Vagina (tissue), 2 donors: ENCODE data around the gene KRTAP1-5. TPM values are rescaled to one million over a fixed set of nuclear protein-coding genes. Genes with fewer than 3 reads are reported as not detected.
A peak's percentile ranks its signal among the peaks of the same experiment; 100 is the strongest.
"Not testable (repeated sequence)": the region's sequence is repeated elsewhere in the genome, so short reads cannot be mapped to it uniquely, and the experiment has no call there.

Source experiments
- DNase-seq, 2 donors: peaks; one replicate each; pipeline ENCODE4 v3.0.0-alpha.2; 2017; ENCODE audit errors: extremely low spot score in 2 of 2
- H3K27ac ChIP-seq: fragments of 200-600 bp; sonication (generic); one replicate; pipeline ENCODE4 v1.5.1; 2019
- H3K27me3 ChIP-seq: fragments of 200-600 bp; sonication (generic); one replicate; pipeline ENCODE4 v1.5.1; 2019
- H3K36me3 ChIP-seq, 2 donors: fragments of 200-600 bp; sonication (generic); one replicate each; pipeline ENCODE4 v1.5.1; 2017 to 2019
- H3K4me1 ChIP-seq: fragments of 200-600 bp; sonication (generic); one replicate; pipeline ENCODE4 v1.5.1; 2019
- H3K4me3 ChIP-seq, 2 donors: fragments of 200-600 bp; sonication (generic); 1 replicate in 1 of 2; 2 replicates in 1 of 2; pipeline ENCODE4 v1.5.1; 2016 to 2019
- H3K9me3 ChIP-seq: fragments of 200-600 bp; sonication (generic); one replicate; pipeline ENCODE4 v1.5.1; 2019
- POLR2A ChIP-seq, 2 donors: fragments of 450-650 bp; IDR thresholded peaks; one replicate each; pipeline ENCODE4 v1.6.1; 2017; ENCODE audit warnings: antibody characterized with exemption in 2 of 2, mild to moderate bottlenecking in 2 of 2, moderate library complexity in 2 of 2
- POLR2AphosphoS5 ChIP-seq, 2 donors: sonication (generic); formaldehyde crosslinking; IDR thresholded peaks; one replicate each; pipeline ENCODE4 v1.9.0; 2017; ENCODE audit warnings: antibody characterized with exemption in 2 of 2, mild to moderate bottlenecking in 2 of 2, low read depth in 1 of 2; ENCODE audit not compliant: insufficient read depth in 1 of 2
- intact Hi-C: fragments of 100-400 bp; cut with DNase I; formaldehyde crosslinking; loops from one replicate; pipeline ENCODE4 v1.15.1; 2023
- total RNA-seq: library from RNA; depleted of rRNA; stranded (reverse); fragments of >200 nt; gene quantifications from one replicate; pipeline ENCODE4 v1.2.3, GENCODE V29; 2016
- TF ChIP-seq, protein P1 (sequence below), 3 experiments: fragments of 450-650 bp in 2 of 3; fragments of 200-600 bp in 1 of 3; sonication (generic) in 1 of 3; IDR thresholded peaks; one replicate each; pipeline ENCODE4 v1.5.1; 2017 to 2019; ENCODE audit warnings: antibody characterized with exemption in 3 of 3, mild to moderate bottlenecking in 2 of 3, moderate library complexity in 2 of 3

The KRTAP1-5 gene
- total RNA-seq, 1 donor from 2014 or later = not detected

DNA sequence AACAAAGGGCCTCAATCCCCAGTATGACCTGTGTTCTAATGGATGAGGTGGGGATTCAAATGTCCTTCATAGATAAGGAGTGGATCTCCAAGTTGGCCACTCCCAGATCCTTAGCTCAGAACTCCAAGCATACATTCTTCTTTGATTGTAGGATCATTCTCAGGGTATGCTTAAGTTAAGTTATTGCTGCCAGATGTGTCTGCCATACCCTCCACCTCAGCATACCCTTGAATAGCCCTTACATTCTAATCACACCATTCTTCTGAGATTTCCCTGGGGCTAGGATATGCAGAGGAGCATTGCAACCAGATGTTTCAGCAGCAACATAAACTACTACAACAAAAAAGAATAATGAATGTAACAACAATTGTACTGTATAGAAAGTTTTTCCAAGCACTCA is 40.3 kb upstream of the KRTAP1-5 start:
- intact Hi-C loops = no loop called here
- no peaks in the 10 kb centered on the region for H3K36me3 ChIP-seq
- H3K27me3 ChIP-seq = no peaks in the 10 kb centered on the region
- H3K9me3 ChIP-seq = no peaks in the 10 kb centered on the region
- TF ChIP-seq POLR2AphosphoS5 (IDR thresholded peaks at IDR 0.05; ENCODE audit: insufficient read depth in 1 of 2, low read depth in 1 of 2) (no peak), POLR2A (IDR thresholded peaks at IDR 0.05) (no peak)
- TF ChIP-seq, protein P1, sequence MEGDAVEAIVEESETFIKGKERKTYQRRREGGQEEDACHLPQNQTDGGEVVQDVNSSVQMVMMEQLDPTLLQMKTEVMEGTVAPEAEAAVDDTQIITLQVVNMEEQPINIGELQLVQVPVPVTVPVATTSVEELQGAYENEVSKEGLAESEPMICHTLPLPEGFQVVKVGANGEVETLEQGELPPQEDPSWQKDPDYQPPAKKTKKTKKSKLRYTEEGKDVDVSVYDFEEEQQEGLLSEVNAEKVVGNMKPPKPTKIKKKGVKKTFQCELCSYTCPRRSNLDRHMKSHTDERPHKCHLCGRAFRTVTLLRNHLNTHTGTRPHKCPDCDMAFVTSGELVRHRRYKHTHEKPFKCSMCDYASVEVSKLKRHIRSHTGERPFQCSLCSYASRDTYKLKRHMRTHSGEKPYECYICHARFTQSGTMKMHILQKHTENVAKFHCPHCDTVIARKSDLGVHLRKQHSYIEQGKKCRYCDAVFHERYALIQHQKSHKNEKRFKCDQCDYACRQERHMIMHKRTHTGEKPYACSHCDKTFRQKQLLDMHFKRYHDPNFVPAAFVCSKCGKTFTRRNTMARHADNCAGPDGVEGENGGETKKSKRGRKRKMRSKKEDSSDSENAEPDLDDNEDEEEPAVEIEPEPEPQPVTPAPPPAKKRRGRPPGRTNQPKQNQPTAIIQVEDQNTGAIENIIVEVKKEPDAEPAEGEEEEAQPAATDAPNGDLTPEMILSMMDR (IDR thresholded peaks at IDR 0.05) = no peak
- H3K4me3 ChIP-seq = no peak overlapping the region
- no peak for DNase-seq
- peaks cover 5% of the 10 kb centered on the region for H3K4me1 ChIP-seq
- H3K27ac ChIP-seq = no peak overlapping the region

DNA sequence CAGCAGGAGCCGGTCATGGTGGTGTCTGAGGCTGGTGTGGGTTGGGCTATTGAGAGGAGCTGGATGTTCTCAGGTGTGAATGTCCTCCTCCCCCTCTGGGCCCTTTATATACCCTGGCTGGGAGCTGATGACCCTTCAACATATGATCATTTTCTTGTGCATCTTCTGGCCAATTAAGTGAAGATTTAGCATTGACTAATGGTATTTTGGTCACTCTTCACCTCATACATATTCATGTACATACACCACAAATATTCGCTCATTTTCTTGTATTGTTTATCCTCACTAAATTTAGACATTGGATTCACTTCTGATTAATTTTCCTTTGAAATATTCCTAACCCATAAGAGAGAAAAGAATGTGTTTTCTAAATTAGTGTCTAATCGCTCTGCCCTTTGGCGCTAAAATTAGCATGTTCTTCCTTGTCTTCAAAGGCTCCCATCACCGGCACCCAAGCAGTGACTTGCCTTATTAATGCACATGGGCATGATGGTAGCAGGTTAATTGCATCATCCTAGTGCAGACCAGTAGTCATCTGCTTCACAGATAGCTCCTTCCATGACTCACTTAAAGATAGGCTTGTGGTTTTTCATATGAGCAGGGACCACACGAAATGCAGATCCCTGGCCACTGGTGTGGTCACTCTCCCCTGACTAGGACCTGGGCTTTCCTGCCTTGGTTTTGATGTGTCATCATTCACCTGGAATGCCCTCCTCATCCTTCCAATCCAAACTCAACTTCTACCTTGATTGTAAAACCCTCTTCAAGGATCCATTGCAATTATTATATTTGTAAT is 39.0 kb upstream of the KRTAP1-5 start, which contains the start of gene KRTAP2-4:
TSS of gene KRTAP2-4 (minus strand) at position 51 of the 796 bp plus-strand sequence. CDS start at position 17, 34 bp downstream.
- Histone ChIP-seq H3K4me3 (no peak within 1 kb of the TSS), H3K27ac (no peak within 1 kb of the TSS), H3K9me3 (no peaks in the 10 kb centered on the region), H3K4me1 (peaks cover 17% of the 10 kb centered on the region), H3K36me3 (no peaks in the 10 kb centered on the region), H3K27me3 (no peaks in the 10 kb centered on the region)
- no peak for DNase-seq
- TF ChIP-seq, protein P1 (IDR thresholded peaks at IDR 0.05) = no peak
- TF ChIP-seq POLR2A (IDR thresholded peaks at IDR 0.05) (no peak), POLR2AphosphoS5 (IDR thresholded peaks at IDR 0.05; ENCODE audit: insufficient read depth in 1 of 2, low read depth in 1 of 2) (no peak)
- intact Hi-C loops = no loop called here

DNA sequence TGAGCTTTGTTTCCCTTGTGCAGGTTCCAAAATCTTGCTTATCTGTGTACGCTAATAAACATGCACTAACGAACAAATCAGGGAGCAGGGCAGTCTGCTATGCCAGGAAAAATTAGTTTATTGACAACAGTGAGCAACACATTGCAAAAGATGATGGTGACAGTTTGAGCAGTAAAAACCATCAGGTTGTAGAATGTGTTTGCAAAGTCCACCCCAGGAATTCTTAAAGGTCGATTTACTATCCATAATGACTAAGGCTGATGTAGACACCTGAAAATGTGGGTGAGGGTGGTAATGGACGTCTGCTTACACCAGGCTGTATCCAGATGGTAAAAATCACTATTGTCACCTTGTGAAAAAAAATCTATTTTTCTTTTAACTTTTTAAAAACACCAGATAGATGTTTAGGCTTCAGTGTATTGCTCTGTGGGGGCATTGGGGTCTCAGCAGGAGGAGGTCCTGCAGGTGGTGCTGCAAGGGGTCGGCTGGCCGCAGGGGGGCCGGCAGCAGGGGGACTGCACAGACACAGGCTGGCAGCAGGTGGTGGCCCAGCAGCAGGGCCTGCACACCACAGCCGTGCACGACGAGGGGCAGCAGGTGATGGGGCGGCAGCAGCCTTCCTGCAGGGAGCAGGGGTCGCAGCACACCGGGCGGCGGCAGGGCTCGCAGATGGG is 38.1 kb upstream of the KRTAP1-5 start:
- DNase-seq, H3K27me3 ChIP-seq, H3K36me3 ChIP-seq, H3K27ac ChIP-seq, H3K9me3 ChIP-seq, intact Hi-C loops, H3K4me3 ChIP-seq: not testable (repeated sequence)
- peaks cover 22% of the 10 kb centered on the region for H3K4me1 ChIP-seq

DNA sequence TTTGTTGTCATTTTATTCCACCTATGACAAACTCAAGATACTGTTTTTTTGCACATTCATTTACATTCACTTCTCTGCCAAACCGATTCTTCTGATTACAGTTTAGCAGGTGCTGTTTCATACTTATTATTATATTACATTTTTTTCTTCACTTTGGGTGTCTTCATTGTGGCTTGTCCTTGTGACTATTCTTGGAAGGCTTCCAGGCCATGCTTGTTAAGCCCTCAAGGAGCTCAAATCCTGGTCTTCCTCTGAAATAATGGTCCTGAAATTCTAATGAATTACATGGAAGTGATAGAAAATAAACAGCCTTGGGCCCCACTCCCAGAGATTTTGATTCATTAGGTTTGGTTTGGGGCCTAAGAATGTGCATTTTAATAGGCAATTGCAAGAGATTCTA is 37.3 kb upstream of the KRTAP1-5 start:
- Histone ChIP-seq H3K4me3 (no peak overlapping the region), H3K27me3 (no peaks in the 10 kb centered on the region), H3K27ac (no peak overlapping the region), H3K4me1 (peaks cover 22% of the 10 kb centered on the region), H3K36me3 (no peaks in the 10 kb centered on the region), H3K9me3 (no peaks in the 10 kb centered on the region)
- intact Hi-C loops = no loop called here
- TF ChIP-seq POLR2A (IDR thresholded peaks at IDR 0.05) (no peak), POLR2AphosphoS5 (IDR thresholded peaks at IDR 0.05; ENCODE audit: insufficient read depth in 1 of 2, low read depth in 1 of 2) (no peak)
- TF ChIP-seq, protein P1 (IDR thresholded peaks at IDR 0.05) = no peak
- DNase-seq = no peak

DNA sequence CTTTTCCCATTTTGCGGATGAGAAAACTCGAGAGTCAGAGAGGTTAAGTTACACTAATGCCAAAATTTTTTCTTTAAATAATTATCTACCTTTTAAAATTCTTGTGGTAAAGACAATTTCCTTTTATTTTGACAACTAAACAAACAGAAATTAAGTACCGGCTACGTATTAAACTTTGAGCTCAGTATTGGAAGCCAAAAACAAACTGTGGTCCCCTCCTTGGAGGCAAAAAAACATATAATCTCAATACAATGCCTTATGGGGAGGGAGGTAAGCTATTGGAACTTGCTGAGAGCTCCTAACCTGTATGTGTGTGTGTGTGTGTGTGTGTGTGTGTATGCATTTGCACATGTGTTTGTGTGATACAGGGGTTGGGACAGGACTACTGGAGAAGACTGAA is 36.4 kb upstream of the KRTAP1-5 start:
- no peak for TF ChIP-seq POLR2AphosphoS5 (IDR thresholded peaks at IDR 0.05; ENCODE audit: insufficient read depth in 1 of 2, low read depth in 1 of 2)
- TF ChIP-seq POLR2A (IDR thresholded peaks at IDR 0.05) = no peak
- TF ChIP-seq, protein P1 (IDR thresholded peaks at IDR 0.05) = no peak
- no peaks in the 10 kb centered on the region for H3K27me3 ChIP-seq
- DNase-seq = no peak
- no peaks in the 10 kb centered on the region for H3K36me3 ChIP-seq
- no peaks in the 10 kb centered on the region for H3K9me3 ChIP-seq
- H3K4me3 ChIP-seq = no peak overlapping the region
- intact Hi-C loops = no loop called here
- peak overlapping the region; percentile 2 for H3K27ac ChIP-seq
- H3K4me1 ChIP-seq = peaks cover 22% of the 10 kb centered on the region
